ENCODE data around the gene USP31.

USP31 gene, protein sequence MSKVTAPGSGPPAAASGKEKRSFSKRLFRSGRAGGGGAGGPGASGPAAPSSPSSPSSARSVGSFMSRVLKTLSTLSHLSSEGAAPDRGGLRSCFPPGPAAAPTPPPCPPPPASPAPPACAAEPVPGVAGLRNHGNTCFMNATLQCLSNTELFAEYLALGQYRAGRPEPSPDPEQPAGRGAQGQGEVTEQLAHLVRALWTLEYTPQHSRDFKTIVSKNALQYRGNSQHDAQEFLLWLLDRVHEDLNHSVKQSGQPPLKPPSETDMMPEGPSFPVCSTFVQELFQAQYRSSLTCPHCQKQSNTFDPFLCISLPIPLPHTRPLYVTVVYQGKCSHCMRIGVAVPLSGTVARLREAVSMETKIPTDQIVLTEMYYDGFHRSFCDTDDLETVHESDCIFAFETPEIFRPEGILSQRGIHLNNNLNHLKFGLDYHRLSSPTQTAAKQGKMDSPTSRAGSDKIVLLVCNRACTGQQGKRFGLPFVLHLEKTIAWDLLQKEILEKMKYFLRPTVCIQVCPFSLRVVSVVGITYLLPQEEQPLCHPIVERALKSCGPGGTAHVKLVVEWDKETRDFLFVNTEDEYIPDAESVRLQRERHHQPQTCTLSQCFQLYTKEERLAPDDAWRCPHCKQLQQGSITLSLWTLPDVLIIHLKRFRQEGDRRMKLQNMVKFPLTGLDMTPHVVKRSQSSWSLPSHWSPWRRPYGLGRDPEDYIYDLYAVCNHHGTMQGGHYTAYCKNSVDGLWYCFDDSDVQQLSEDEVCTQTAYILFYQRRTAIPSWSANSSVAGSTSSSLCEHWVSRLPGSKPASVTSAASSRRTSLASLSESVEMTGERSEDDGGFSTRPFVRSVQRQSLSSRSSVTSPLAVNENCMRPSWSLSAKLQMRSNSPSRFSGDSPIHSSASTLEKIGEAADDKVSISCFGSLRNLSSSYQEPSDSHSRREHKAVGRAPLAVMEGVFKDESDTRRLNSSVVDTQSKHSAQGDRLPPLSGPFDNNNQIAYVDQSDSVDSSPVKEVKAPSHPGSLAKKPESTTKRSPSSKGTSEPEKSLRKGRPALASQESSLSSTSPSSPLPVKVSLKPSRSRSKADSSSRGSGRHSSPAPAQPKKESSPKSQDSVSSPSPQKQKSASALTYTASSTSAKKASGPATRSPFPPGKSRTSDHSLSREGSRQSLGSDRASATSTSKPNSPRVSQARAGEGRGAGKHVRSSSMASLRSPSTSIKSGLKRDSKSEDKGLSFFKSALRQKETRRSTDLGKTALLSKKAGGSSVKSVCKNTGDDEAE (N-terminal part only)

GRCh38 chr16:23149267-23149992 is at the start of gene USP31:
Gene USP31, minus strand, starts transcription at chr16:23149452. Its CDS starts 182 bp downstream, at chr16:23149270.
- TF ChIP-seq, protein P1, sequence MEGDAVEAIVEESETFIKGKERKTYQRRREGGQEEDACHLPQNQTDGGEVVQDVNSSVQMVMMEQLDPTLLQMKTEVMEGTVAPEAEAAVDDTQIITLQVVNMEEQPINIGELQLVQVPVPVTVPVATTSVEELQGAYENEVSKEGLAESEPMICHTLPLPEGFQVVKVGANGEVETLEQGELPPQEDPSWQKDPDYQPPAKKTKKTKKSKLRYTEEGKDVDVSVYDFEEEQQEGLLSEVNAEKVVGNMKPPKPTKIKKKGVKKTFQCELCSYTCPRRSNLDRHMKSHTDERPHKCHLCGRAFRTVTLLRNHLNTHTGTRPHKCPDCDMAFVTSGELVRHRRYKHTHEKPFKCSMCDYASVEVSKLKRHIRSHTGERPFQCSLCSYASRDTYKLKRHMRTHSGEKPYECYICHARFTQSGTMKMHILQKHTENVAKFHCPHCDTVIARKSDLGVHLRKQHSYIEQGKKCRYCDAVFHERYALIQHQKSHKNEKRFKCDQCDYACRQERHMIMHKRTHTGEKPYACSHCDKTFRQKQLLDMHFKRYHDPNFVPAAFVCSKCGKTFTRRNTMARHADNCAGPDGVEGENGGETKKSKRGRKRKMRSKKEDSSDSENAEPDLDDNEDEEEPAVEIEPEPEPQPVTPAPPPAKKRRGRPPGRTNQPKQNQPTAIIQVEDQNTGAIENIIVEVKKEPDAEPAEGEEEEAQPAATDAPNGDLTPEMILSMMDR (IDR thresholded peaks at IDR 0.05; ENCODE audit: insufficient read depth, low read depth, low read length, missing control alignments), result no peak
- peak; percentile 99 for DNase-seq (ENCODE audit: low read depth)
- peak within 1 kb of the TSS; percentile 82 for H3K4me3 ChIP-seq (ENCODE audit: low read length)

DNA sequence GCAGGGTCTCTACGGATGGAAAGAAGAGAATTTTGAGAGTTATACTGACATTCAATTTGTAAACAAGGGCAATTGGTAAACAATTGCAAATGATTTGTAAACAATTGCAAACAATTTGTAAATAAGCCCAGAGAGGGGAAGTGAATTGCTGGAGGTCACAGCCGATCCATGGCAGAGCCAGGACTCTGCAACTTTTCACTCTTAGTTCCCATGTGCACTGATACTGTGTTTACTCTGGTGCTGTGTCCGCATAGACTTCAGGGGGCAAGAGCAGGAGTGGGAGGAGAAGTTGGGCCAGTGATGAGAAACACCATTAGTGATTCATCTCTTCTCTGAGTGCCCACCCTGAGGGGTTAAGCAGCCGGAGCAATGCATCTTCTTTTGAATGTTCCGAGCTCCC is 47.3 kb upstream of the USP31 start:
- no peak for DNase-seq (ENCODE audit: low read depth)
- H3K4me3 ChIP-seq (ENCODE audit: low read length), result no peak overlapping the region
- TF ChIP-seq, protein P1 (IDR thresholded peaks at IDR 0.05; ENCODE audit: insufficient read depth, low read depth, low read length, missing control alignments), result no peak

GRCh38 chr16:23195366-23195978 is 46.2 kb upstream of the USP31 start:
- TF ChIP-seq, protein P1 (IDR thresholded peaks at IDR 0.05; ENCODE audit: insufficient read depth, low read depth, low read length, missing control alignments), result no peak
- no peak overlapping the region for H3K4me3 ChIP-seq (ENCODE audit: low read length)
- DNase-seq (ENCODE audit: low read depth), result no peak

- DNase-seq (ENCODE audit: low read depth), result no peak
- TF ChIP-seq, protein P1 (IDR thresholded peaks at IDR 0.05; ENCODE audit: insufficient read depth, low read depth, low read length, missing control alignments), result no peak
- no peak overlapping the region for H3K4me3 ChIP-seq (ENCODE audit: low read length)
These were observed 45.4 kb upstream of the USP31 start for GRCh38 chr16:23194497-23195221.

GRCh38 chr16:23188911-23189310 is 39.7 kb upstream of the USP31 start:
- H3K4me3 ChIP-seq (ENCODE audit: low read length), result no peak overlapping the region
- no peak for DNase-seq (ENCODE audit: low read depth)
- TF ChIP-seq, protein P1 (IDR thresholded peaks at IDR 0.05; ENCODE audit: insufficient read depth, low read depth, low read length, missing control alignments), result no peak

Measured in epithelial cell of esophagus (primary cell).